CD14-positive monocyte (primary cell): ENCODE measurements around the gene SCRN1. TPM values are rescaled to one million over a fixed set of nuclear protein-coding genes. Genes with fewer than 3 reads are reported as not detected.
A peak's percentile ranks its signal among the peaks of the same experiment; 100 is the strongest.

Experiments
- DNase-seq, 3 donors: peaks; one replicate each; pipeline ENCODE4 v3.0.0-alpha.2; 2011 to 2022
- H2AFZ ChIP-seq: 2 replicates; pipeline ENCODE4 v1.6.0; 2012; ENCODE audit warnings: mild to moderate bottlenecking, low read depth, low read length, inconsistent platforms; ENCODE audit not compliant: insufficient read depth, poor library complexity, severe bottlenecking
- H3K27ac ChIP-seq, 2 donors: 1 replicate in 1 of 2; 2 replicates in 1 of 2; pipeline ENCODE4 v1.5.1; 2012 to 2013; ENCODE audit warnings: low read length in 2 of 2, control low read depth in 1 of 2, inconsistent platforms in 1 of 2, low read depth in 1 of 2, mild to moderate bottlenecking in 1 of 2
- H3K27me3 ChIP-seq, 2 donors: one replicate each; pipeline versions ENCODE4 v1.6.0 to v1.6.1; 2011 to 2013; ENCODE audit warnings: low read length in 2 of 2; ENCODE audit not compliant: control insufficient read depth in 2 of 2, insufficient read depth in 2 of 2
- H3K36me3 ChIP-seq, 2 donors: replicated peaks in 1 of 2; 1 replicate in 1 of 2; 2 replicates in 1 of 2; pipeline versions ENCODE4 v1.5.1 to v1.6.1; 2012 to 2013; ENCODE audit warnings: low read length in 2 of 2, control low read depth in 1 of 2, inconsistent platforms in 1 of 2, mild to moderate bottlenecking in 1 of 2; ENCODE audit not compliant: insufficient read depth in 2 of 2, control insufficient read depth in 1 of 2
- H3K4me1 ChIP-seq, 2 donors: 1 replicate in 1 of 2; 2 replicates in 1 of 2; pipeline versions ENCODE4 v1.5.1 to v1.6.1; 2012 to 2013; ENCODE audit warnings: low read length in 2 of 2, control low read depth in 1 of 2, inconsistent platforms in 1 of 2, mild to moderate bottlenecking in 1 of 2, moderate library complexity in 1 of 2; ENCODE audit not compliant: insufficient read depth in 2 of 2, control insufficient read depth in 1 of 2
- H3K4me2 ChIP-seq: replicated peaks from 2 replicates; pipeline ENCODE3; 2012; ENCODE audit warnings: low read length, moderate library complexity, mild to moderate bottlenecking; ENCODE audit not compliant: poor library complexity, severe bottlenecking; ENCODE audit errors: extremely low read depth
- H3K4me3 ChIP-seq, 3 experiments: fragments of 200-600 bp in 1 of 3; sonication (generic) in 1 of 3; replicated peaks in 1 of 3; 1 replicate in 2 of 3; 2 replicates in 1 of 3; pipeline ENCODE4 v1.5.1; 2011 to 2013; ENCODE audit warnings: low read length in 3 of 3, mild to moderate bottlenecking in 3 of 3, control low read depth in 2 of 3, low read depth in 2 of 3, inconsistent platforms in 1 of 3, moderate library complexity in 1 of 3
- H3K79me2 ChIP-seq: 2 replicates; pipeline ENCODE4 v1.6.0; 2012; ENCODE audit warnings: mild to moderate bottlenecking, control low read depth, inconsistent platforms, low read length, moderate library complexity; ENCODE audit not compliant: insufficient read depth
- H3K9ac ChIP-seq: 2 replicates; pipeline ENCODE4 v1.6.0; 2017; ENCODE audit warnings: low read length, mild to moderate bottlenecking; ENCODE audit not compliant: insufficient read depth, poor library complexity, severe bottlenecking
- H3K9me3 ChIP-seq, 2 donors: replicated peaks in 1 of 2; 1 replicate in 1 of 2; 2 replicates in 1 of 2; pipeline versions ENCODE4 v1.5.1 to v1.6.1; 2012 to 2013; ENCODE audit warnings: low read length in 2 of 2, control low read depth in 1 of 2; ENCODE audit not compliant: control insufficient read depth in 1 of 2, insufficient read depth in 1 of 2
- H4K20me1 ChIP-seq: 2 replicates; pipeline ENCODE4 v1.6.0; 2012; ENCODE audit warnings: mild to moderate bottlenecking, low read length, control low read depth, moderate library complexity; ENCODE audit not compliant: insufficient read depth
- H3K27ac Mint-ChIP-seq, 7 donors: one replicate each; pipeline ENCODE4 v1.8.0; 2020; ENCODE audit warnings: mild to moderate bottlenecking in 7 of 7, mixed read lengths in 7 of 7, moderate library complexity in 6 of 7, inconsistent platforms in 2 of 7
- H3K27me3 Mint-ChIP-seq, 3 donors: one replicate each; pipeline ENCODE4 v1.8.0; 2021 to 2022; ENCODE audit warnings: low read depth in 3 of 3, mild to moderate bottlenecking in 3 of 3, mixed read lengths in 3 of 3, moderate library complexity in 3 of 3, inconsistent platforms in 1 of 3
- H3K36me3 Mint-ChIP-seq, 2 donors: one replicate each; pipeline ENCODE4 v1.8.0; 2020; ENCODE audit warnings: mixed read lengths in 2 of 2, inconsistent platforms in 1 of 2, mild to moderate bottlenecking in 1 of 2
- H3K4me1 Mint-ChIP-seq: one replicate; pipeline ENCODE4 v1.8.0; 2020; ENCODE audit warnings: mild to moderate bottlenecking, mixed read lengths
- H3K4me3 Mint-ChIP-seq, 2 donors: one replicate each; pipeline ENCODE4 v1.8.0; 2020; ENCODE audit warnings: mild to moderate bottlenecking in 2 of 2, mixed read lengths in 2 of 2, moderate library complexity in 1 of 2
- H3K9me3 Mint-ChIP-seq, 7 donors: one replicate each; pipeline ENCODE4 v1.8.0; 2020 to 2022; ENCODE audit warnings: mixed read lengths in 7 of 7, mild to moderate bottlenecking in 6 of 7, moderate library complexity in 6 of 7, inconsistent platforms in 2 of 7
- WGBS: methylation state at CpG from one replicate; pipeline ENCODE4 v1.1.5; 2013; ENCODE audit warnings: missing lambda C conversion rate; ENCODE audit not compliant: insufficient coverage; 5-methylcytosine and 5-hydroxymethylcytosine counted together
- intact Hi-C, 2 donors: fragments of 100-400 bp; cut with micrococcal nuclease; formaldehyde crosslinking; loops; one replicate each; pipeline versions ENCODE4 v1.15.0 to v1.15.1; 2023
- polyA plus RNA-seq, 3 donors: library from polyadenylated mRNA; depleted of rRNA in 1 of 3; unstranded in 2 of 3; stranded (reverse) in 1 of 3; fragments of 300-500 nt in 2 of 3; fragments of >200 nt in 1 of 3; fragmentation: Illumina TruSeq in 2 of 3; gene quantifications; 1 replicate in 2 of 3; 2 replicates in 1 of 3; pipeline ENCODE4 v1.2.3, GENCODE V29; 2012 to 2021
- TF ChIP-seq, protein P1 (sequence below): fragments of 200-600 bp; IDR thresholded peaks from one replicate; pipeline ENCODE4 v1.8.0; 2022; ENCODE audit warnings: antibody characterized with exemption, mild to moderate bottlenecking

Gene SCRN1
- polyA plus RNA-seq, 3 donors, result 8.4 to 12.1 (median 8.6) TPM

DNA sequence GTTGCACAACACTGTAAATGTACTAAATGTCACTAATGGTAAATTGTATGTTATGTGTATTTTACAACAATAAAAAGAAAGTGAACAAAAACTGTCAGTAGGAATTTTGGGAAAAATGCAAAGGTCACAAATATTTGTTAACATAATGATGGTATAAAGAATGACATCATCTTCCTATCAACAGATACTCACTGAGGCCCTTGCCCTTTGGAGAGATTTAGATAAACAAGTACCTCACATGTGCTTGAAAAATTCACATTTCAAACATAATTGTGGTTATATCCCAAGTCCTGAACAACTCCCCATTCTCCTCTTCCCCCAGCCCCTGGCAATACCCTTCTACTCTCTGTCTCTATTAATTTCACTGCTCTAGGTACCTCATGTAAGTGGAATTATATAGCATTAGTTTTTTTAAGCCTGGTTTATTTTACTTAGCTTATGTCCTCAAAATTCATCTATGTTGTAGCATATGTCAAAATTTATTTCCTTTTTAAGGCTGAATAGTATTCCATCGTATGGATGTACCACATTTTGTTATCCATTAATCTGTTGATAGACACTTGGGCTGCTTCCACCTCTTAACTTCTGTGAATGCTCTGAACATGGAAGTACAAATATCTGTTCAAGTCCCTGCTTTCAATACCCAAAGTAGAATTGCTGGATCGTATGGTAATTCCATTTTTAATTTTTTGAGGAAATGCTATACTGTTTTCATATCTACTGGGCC is 92.8 kb downstream of the SCRN1 start:
- Histone ChIP-seq H4K20me1 (no peaks in the 10 kb centered on the region), H3K4me1 (no peaks in the 10 kb centered on the region), H3K79me2 (no peaks in the 10 kb centered on the region), H3K4me2 (no peak overlapping the region), H3K9me3 (no peaks in the 10 kb centered on the region), H3K27ac (no peak overlapping the region), H3K4me3 (no peak overlapping the region), H2AFZ (no peak overlapping the region), H3K27me3 (no peaks in the 10 kb centered on the region), H3K9ac (no peak overlapping the region), H3K36me3 (no peaks in the 10 kb centered on the region)
- Mint-ChIP-seq H3K9me3 (peaks cover 0 to 7% (median 3%) of the 10 kb centered on the region in 7 donors), H3K4me1 (peaks cover 3% of the 10 kb centered on the region), H3K36me3 (no peaks in the 10 kb centered on the region), H3K27ac (no peak overlapping the region), H3K27me3 (no peaks in the 10 kb centered on the region), H3K4me3 (no peak overlapping the region)
- no peak for DNase-seq
- TF ChIP-seq, protein P1, sequence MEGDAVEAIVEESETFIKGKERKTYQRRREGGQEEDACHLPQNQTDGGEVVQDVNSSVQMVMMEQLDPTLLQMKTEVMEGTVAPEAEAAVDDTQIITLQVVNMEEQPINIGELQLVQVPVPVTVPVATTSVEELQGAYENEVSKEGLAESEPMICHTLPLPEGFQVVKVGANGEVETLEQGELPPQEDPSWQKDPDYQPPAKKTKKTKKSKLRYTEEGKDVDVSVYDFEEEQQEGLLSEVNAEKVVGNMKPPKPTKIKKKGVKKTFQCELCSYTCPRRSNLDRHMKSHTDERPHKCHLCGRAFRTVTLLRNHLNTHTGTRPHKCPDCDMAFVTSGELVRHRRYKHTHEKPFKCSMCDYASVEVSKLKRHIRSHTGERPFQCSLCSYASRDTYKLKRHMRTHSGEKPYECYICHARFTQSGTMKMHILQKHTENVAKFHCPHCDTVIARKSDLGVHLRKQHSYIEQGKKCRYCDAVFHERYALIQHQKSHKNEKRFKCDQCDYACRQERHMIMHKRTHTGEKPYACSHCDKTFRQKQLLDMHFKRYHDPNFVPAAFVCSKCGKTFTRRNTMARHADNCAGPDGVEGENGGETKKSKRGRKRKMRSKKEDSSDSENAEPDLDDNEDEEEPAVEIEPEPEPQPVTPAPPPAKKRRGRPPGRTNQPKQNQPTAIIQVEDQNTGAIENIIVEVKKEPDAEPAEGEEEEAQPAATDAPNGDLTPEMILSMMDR, result no peak
- intact Hi-C loops, result no loop called here
- WGBS, result no CpG with 5 or more reads among the region's 2 CpGs

DNA sequence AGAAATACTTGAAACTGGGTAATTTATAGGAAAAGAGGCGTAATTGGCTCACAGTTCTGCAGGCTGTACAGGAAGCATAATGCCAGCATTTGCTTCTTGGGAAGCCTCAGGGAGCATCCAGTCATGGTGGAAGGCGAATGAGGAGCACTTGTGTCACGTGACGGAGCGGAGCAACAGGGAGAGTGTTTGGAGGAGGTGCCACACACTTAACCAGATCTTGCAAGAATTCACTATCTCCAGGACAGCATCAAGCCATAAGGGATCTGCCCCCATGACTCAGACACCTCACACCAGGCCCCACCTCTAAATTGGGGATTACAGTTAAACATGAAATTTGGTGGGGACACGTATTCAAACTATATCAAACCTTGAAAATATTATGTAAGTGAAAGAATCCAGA is 94.0 kb downstream of the SCRN1 start:
- 100% methylated on average over 1 of the region's 6 CpGs for WGBS
- Histone ChIP-seq H4K20me1 (no peaks in the 10 kb centered on the region), H2AFZ (no peak overlapping the region), H3K36me3 (no peaks in the 10 kb centered on the region), H3K9me3 (no peaks in the 10 kb centered on the region), H3K27me3 (no peaks in the 10 kb centered on the region), H3K4me1 (no peaks in the 10 kb centered on the region), H3K4me2 (no peak overlapping the region), H3K79me2 (no peaks in the 10 kb centered on the region), H3K4me3 (no peak overlapping the region), H3K9ac (no peak overlapping the region), H3K27ac (no peak overlapping the region)
- Mint-ChIP-seq H3K36me3 (no peaks in the 10 kb centered on the region), H3K27me3 (peaks cover 0 to 1% (median 0%) of the 10 kb centered on the region in 3 donors), H3K4me3 (no peak overlapping the region), H3K4me1 (no peaks in the 10 kb centered on the region), H3K27ac (peak overlapping the region in 1 of 7 donors; percentile 22), H3K9me3 (peaks cover 0 to 7% (median 3%) of the 10 kb centered on the region in 7 donors)
- TF ChIP-seq, protein P1, result no peak
- intact Hi-C loops, result no loop called here
- DNase-seq, result no peak
